Kidney epithelial cell (primary cell): ENCODE results near the gene PRDM11. TPM values are rescaled to one million over a fixed set of nuclear protein-coding genes. Genes with fewer than 3 reads are reported as not detected.

Experiments used
- DNase-seq: peaks from one replicate; pipeline ENCODE4 v3.0.0-alpha.2; 2010; ENCODE audit warnings: low read depth
- H3K27me3 ChIP-seq: 2 replicates; pipeline ENCODE4 v1.6.0; 2011; ENCODE audit warnings: low read length; ENCODE audit not compliant: control insufficient read depth, insufficient read depth
- H3K36me3 ChIP-seq: 2 replicates; pipeline ENCODE4 v1.5.1; 2011; ENCODE audit warnings: low read length; ENCODE audit not compliant: control insufficient read depth, insufficient read depth
- H3K4me3 ChIP-seq: 2 replicates; pipeline ENCODE4 v1.5.1; 2011; ENCODE audit warnings: low read depth, mild to moderate bottlenecking, control low read depth, low read length
- total RNA-seq: library from RNA; depleted of rRNA; stranded (reverse); fragments of >200 nt; gene quantifications from 2 replicates; pipeline ENCODE4 v1.2.3, GENCODE V29; 2015
- TF ChIP-seq, protein P1 (sequence below): IDR thresholded peaks from 2 replicates; pipeline ENCODE4 v1.5.1; 2011; ENCODE audit warnings: mild to moderate bottlenecking, moderate library complexity, low read length, control low read depth, inconsistent platforms; ENCODE audit not compliant: insufficient read depth, poor library complexity, severe bottlenecking

The PRDM11 gene
- total RNA-seq, 1 donor from 2014 or later: 6.6 TPM

DNA sequence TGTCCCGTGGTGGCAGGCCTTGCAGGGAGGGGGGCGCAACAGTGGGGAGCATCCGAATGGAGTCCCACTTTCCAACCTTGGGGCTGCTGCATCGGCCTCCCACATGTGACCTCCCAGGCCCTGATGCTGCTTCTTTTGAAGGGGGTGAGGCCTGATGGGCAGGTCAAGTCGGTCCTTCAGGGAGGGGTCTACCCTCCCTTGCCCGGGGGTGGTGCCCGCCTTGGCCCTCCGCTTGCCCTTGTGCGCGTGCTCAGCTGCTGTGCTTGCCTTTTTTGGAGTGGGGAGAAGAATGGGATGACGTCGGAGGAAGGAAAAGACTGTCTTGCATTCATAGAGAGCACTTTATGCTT lies 66.9 kb downstream of the PRDM11 start:
- no peak for DNase-seq
- TF ChIP-seq, protein P1, sequence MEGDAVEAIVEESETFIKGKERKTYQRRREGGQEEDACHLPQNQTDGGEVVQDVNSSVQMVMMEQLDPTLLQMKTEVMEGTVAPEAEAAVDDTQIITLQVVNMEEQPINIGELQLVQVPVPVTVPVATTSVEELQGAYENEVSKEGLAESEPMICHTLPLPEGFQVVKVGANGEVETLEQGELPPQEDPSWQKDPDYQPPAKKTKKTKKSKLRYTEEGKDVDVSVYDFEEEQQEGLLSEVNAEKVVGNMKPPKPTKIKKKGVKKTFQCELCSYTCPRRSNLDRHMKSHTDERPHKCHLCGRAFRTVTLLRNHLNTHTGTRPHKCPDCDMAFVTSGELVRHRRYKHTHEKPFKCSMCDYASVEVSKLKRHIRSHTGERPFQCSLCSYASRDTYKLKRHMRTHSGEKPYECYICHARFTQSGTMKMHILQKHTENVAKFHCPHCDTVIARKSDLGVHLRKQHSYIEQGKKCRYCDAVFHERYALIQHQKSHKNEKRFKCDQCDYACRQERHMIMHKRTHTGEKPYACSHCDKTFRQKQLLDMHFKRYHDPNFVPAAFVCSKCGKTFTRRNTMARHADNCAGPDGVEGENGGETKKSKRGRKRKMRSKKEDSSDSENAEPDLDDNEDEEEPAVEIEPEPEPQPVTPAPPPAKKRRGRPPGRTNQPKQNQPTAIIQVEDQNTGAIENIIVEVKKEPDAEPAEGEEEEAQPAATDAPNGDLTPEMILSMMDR: no peak
- Histone ChIP-seq H3K36me3 (no peaks in the 10 kb centered on the region), H3K27me3 (no peaks in the 10 kb centered on the region), H3K4me3 (no peak overlapping the region)

DNA sequence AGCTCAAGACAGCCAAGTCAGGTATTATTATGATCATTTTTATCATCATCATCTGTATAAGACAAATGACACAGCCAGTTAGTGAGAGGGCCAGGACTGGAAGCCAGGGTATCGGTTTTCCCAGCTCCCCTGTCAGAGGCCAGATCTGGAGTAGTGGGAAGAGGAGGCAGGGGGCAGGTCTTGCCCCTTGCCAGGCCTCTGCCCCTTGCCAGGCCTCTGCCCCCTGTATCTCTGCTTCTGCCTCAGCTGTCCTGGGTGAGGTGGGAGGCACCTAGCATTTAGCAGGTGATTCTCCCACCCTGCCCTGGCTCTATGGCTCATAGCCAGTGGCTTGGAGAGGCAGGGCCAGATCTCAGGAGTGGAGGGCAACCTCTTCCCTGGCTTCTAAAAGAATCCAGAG lies 67.3 kb downstream of the PRDM11 start:
- H3K27me3 ChIP-seq: no peaks in the 10 kb centered on the region
- TF ChIP-seq, protein P1: no peak

DNA sequence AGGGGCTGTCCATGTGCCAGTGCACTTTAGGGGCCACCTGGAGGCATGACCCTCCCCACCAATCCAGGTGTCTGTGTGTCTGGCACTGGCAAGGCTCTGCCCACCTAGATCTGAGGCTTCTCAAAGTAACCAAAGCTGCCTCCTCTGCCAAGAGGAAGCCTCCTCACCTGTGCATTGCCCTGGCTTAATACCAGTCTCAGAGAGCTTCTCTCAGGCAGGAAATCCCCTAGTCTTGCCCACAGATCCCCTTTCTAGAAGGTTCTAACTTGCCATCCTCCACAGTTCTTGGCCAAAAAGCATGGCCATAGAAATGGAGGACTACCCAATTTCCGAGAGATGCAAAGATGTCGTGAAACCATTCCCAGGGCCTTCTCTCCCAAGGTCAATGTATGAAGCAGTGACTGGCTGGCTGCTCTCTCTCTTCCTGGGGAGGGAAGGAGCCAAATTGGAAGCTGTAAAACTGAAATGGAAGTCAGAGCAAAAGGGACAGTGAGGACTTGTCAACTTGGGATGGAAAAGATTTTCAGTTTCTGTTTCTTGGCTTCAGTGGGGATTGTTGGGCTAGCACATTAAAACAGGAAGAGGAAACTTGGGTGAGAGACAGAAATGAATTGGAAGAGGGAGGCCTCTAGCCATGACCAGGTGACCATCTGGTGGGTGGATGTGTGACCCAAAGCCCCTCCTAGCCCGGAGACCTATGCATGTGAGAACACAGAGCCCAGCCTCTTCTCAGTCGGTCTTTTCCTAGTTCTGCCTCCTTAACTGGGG lies 68.8 kb downstream of the PRDM11 start:
- TF ChIP-seq, protein P1: no peak
- Histone ChIP-seq H3K4me3 (no peak overlapping the region), H3K27me3 (no peaks in the 10 kb centered on the region), H3K36me3 (no peaks in the 10 kb centered on the region)
- no peak for DNase-seq

More for the DNA sequence above, 67.3 kb downstream of the PRDM11 start:
- no peak overlapping the region for H3K4me3 ChIP-seq
- no peaks in the 10 kb centered on the region for H3K36me3 ChIP-seq
- DNase-seq: no peak

DNA sequence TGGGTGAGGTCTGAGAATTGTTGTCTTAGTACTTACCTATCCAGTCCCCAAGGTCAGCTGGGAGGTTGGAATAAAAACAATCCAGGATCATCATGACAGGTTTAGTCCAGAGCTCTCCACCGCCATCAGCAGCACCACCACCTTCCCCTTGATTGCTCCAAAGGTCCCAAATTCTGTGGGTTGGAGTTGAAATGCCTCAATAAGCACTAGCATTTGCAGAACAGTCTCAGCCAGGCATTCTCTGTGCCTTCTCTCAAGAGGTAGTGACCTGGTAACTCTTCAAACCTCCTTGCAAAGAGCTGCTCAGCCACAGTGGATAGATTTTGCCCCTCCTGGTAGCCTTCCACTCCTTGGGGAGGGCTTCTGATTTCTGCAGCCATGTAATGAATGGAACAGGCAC lies 69.6 kb downstream of the PRDM11 start:
- Histone ChIP-seq H3K27me3 (no peaks in the 10 kb centered on the region), H3K36me3 (no peaks in the 10 kb centered on the region), H3K4me3 (no peak overlapping the region)
- TF ChIP-seq, protein P1: no peak
- DNase-seq: no peak

DNA sequence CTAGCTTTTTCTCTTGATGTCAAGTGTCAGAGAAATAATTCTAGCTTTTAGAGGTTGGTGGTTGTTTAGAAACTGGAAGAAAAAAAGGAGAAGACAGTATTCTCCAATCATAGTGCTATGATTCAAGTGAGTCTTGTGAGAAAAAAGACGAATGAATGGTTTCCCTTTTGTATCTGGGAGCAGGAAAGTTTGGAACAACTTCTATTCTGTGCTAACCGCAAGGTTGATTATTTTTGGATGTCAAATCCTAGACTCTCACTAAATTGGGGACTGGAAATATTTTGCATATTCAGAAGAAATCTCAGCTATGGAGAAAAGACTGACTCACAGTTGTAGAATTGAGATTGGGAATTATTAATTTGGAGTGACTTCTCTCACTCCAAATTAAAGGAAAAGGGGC lies 70.5 kb downstream of the PRDM11 start:
- DNase-seq: no peak
- TF ChIP-seq, protein P1: no peak
- Histone ChIP-seq H3K4me3 (no peak overlapping the region), H3K27me3 (no peaks in the 10 kb centered on the region), H3K36me3 (no peaks in the 10 kb centered on the region)

DNA sequence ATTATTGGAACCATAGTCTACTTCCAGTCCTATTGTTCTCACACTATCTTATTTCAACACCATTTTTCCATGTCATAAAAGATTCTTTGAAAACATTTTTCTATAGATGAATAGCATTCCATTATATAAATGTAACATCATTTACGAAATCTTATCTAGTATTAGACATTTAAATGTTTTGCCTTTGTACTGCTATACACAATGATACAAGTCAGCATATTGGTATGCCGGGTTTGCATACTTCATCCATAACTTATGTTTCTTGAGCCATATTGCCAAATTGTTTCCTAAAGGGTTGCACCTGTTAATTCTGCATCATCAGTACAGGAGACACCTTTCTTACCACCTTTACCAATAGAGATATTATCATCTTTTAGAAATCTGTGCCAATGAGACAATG lies 71.6 kb downstream of the PRDM11 start:
- no peaks in the 10 kb centered on the region for H3K27me3 ChIP-seq
- H3K36me3 ChIP-seq: no peaks in the 10 kb centered on the region
- TF ChIP-seq, protein P1: no peak
- no peak overlapping the region for H3K4me3 ChIP-seq
- DNase-seq: no peak
